Motor neuron (in vitro differentiated cells): Measurements from ENCODE around the gene MORF4L1. TPM values are rescaled to one million over a fixed set of nuclear protein-coding genes. Genes with fewer than 3 reads are reported as not detected.
"Not testable (repeated sequence)": the region's sequence is repeated elsewhere in the genome, so short reads cannot be mapped to it uniquely, and the experiment has no call there.

ENCODE experiments used
- ATAC-seq, 8 experiments: fragments of 200-7000 bp; cut with Tn5 transposase; replicated peaks in 6 of 8; 2 replicates each; pipeline ENCODE4 v1.8.0; 2021; ENCODE audit warnings: mild to moderate bottlenecking in 8 of 8, moderate library complexity in 8 of 8
- H3K27ac ChIP-seq, 2 donors: fragments of 250-450 bp; sonication (Bioruptor Pico); 2 replicates each; pipeline ENCODE4 v1.9.0; 2021; ENCODE audit warnings: antibody characterized with exemption in 2 of 2, mild to moderate bottlenecking in 2 of 2, moderate library complexity in 1 of 2
- H3K4me1 ChIP-seq, 2 donors: fragments of 250-450 bp; sonication (Bioruptor Pico); replicated peaks in 1 of 2; 2 replicates each; pipeline ENCODE4 v1.6.1; 2021; ENCODE audit warnings: antibody characterized with exemption in 2 of 2, mild to moderate bottlenecking in 2 of 2, moderate library complexity in 1 of 2
- H3K4me3 ChIP-seq, 5 donors: fragments of 250-450 bp; sonication (Bioruptor Pico); 2 replicates each; pipeline ENCODE4 v1.9.0; 2021; ENCODE audit warnings: antibody characterized with exemption in 5 of 5, mild to moderate bottlenecking in 5 of 5, moderate library complexity in 4 of 5
- WGBS, 10 experiments: fragments of 450-650 bp; shearing (Covaris generic); methylation state at CpG; one replicate each; pipeline ENCODE4 v1.0.0; 2022; 5-methylcytosine and 5-hydroxymethylcytosine counted together
- in situ Hi-C, 9 experiments: fragments of 400-800 bp; cut with MboI; loops; one replicate each; pipeline ENCODE4 v1.15.0; 2021; ENCODE audit warnings: low sequenced_read_pairs in 9 of 9, low pct_unique_long_range_greater_than_20kb in 2 of 9; ENCODE audit not compliant: unreplicated experiment in 9 of 9
- total RNA-seq, 8 experiments: library from RNA; unstranded; fragments of 300-600 nt; gene quantifications; 2 replicates each; pipeline versions ENCODE4 v1.2.3 to v1.2.4, GENCODE V29; 2022

Gene MORF4L1
- total RNA-seq, 8 experiments from 2014 or later = 249 to 703 (median 445) TPM

GRCh38 chr15:78868366-78868765 lies 4.3 kb upstream of the MORF4L1 start:
- Histone ChIP-seq H3K4me3 (no peak overlapping the region), H3K27ac (no peak overlapping the region), H3K4me1 (peaks cover 3 to 7% of the 10 kb centered on the region in 2 donors)
- in situ Hi-C loops = no loop called here
- no peak for ATAC-seq
- WGBS, 10 experiments = 57 to 100% (median 94%) methylated on average over 1 to 3 of the region's 3 CpGs; no CpG with 5 or more reads in 1 of the 10 experiments

DNA sequence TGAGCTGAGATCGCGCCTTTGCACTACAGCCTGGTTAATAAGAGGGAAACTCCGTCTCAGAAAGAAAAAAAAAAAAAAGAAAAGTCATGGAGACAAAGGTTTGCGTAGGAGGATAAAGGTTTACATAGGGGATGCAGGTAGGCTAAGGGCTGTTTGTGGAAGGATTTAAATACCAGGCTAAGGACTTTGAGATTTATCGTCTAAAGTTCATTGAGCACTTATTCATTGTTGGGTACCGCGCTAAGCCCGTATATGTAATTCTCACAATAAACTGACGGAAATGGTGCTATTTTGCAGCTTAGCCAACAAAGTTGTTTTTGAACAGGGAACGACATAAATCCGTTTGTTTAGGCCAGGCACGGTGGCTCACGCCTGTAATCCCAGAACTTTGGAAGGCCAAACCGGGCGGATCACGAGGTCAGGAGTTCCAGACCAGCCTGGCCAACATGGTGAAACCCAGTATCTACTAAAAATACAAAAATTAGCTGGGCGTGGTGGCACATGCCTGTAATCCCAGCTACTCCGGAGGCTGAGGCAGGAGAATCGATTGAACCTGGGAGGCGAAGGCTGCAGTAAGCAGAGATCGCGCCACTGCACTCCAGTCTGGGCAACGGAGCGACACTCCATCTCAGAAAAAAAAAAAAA lies 1.1 kb upstream of the MORF4L1 start:
- ATAC-seq, in situ Hi-C loops: not testable (repeated sequence)
- 59 to 94% (median 91%) methylated on average over 5 to 22 of the region's 24 CpGs for WGBS, 10 experiments
- Histone ChIP-seq H3K4me1 (peaks cover 3 to 12% of the 10 kb centered on the region in 2 donors), H3K27ac (peak overlapping the region; percentile 95 to 100), H3K4me3 (peak overlapping the region; percentile 90 to 98 (median 93))

GRCh38 chr15:78872972-78873792 lies 492 bp downstream of the MORF4L1 start:
- ATAC-seq = peak; percentile 67 to 84 (median 72)
- H3K4me1 ChIP-seq = peaks cover 15 to 26% of the 10 kb centered on the region in 2 donors
- in situ Hi-C loops = no loop called here
- H3K27ac ChIP-seq = peak overlapping the region; percentile 100
- H3K4me3 ChIP-seq = peak overlapping the region; percentile 90 to 98 (median 93)
- WGBS, 10 experiments = 0% methylated on average over 1 to 2 of the region's 75 CpGs; no CpG with 5 or more reads in 8 of the 10 experiments

- in situ Hi-C loops = no loop called here
- Histone ChIP-seq H3K4me1 (peaks cover 19 to 31% of the 10 kb centered on the region in 2 donors), H3K27ac (peak overlapping the region; percentile 100), H3K4me3 (peak overlapping the region; percentile 90 to 98 (median 93))
- WGBS, 10 experiments = 0 to 6% (median 2%) methylated on average over 8 to 37 of the region's 38 CpGs
- ATAC-seq = peak in 2 of 8 experiments; percentile 1 to 3
Measured at GRCh38 chr15:78873793-78874765, 1.4 kb downstream of the MORF4L1 start.

- H3K4me3 ChIP-seq = peak overlapping the region; percentile 90 to 98 (median 93)
- WGBS, 10 experiments = 27 to 95% (median 75%) methylated on average over 3 to 22 of the region's 22 CpGs
- no peak for ATAC-seq
- H3K27ac ChIP-seq = no peak overlapping the region
- in situ Hi-C loops = no loop called here
- H3K4me1 ChIP-seq = peaks cover 28 to 38% of the 10 kb centered on the region in 2 donors
Measured at GRCh38 chr15:78875107-78875914, 2.6 kb downstream of the MORF4L1 start.

GRCh38 chr15:78876954-78877353 lies 4.3 kb downstream of the MORF4L1 start:
- ATAC-seq = not testable (repeated sequence)
- WGBS, 10 experiments = 67 to 100% (median 89%) methylated on average over 1 to 10 of the region's 14 CpGs; no CpG with 5 or more reads in 1 of the 10 experiments

GRCh38 chr15:78878356-78878755 lies 5.7 kb downstream of the MORF4L1 start:
- 14 to 100% (median 80%) methylated on average over 1 of the region's 1 CpG; no CpG with 5 or more reads in 3 of the 10 experiments for WGBS, 10 experiments
- in situ Hi-C loops = no loop called here
- H3K27ac ChIP-seq = no peak overlapping the region
- no peak overlapping the region for H3K4me3 ChIP-seq
- ATAC-seq = no peak
- peaks cover 29 to 33% of the 10 kb centered on the region in 2 donors for H3K4me1 ChIP-seq

More at GRCh38 chr15:78876954-78877353, 4.3 kb downstream of the MORF4L1 start:
- H3K27ac ChIP-seq, H3K4me3 ChIP-seq, in situ Hi-C loops: not testable (repeated sequence)
- peaks cover 30 to 35% of the 10 kb centered on the region in 2 donors for H3K4me1 ChIP-seq

GRCh38 chr15:78879517-78880241 lies 7.0 kb downstream of the MORF4L1 start:
- no peak overlapping the region for H3K4me3 ChIP-seq
- ATAC-seq = peak in 1 of 8 experiments; percentile 5
- H3K27ac ChIP-seq = no peak overlapping the region
- WGBS, 10 experiments = 17 to 84% (median 63%) methylated on average over 1 to 6 of the region's 6 CpGs; no CpG with 5 or more reads in 2 of the 10 experiments
- peaks cover 29 to 33% of the 10 kb centered on the region in 2 donors for H3K4me1 ChIP-seq
- in situ Hi-C loops = no loop called here

GRCh38 chr15:78880242-78880533 lies 7.5 kb downstream of the MORF4L1 start:
- in situ Hi-C loops = no loop called here
- ATAC-seq = no peak

DNA sequence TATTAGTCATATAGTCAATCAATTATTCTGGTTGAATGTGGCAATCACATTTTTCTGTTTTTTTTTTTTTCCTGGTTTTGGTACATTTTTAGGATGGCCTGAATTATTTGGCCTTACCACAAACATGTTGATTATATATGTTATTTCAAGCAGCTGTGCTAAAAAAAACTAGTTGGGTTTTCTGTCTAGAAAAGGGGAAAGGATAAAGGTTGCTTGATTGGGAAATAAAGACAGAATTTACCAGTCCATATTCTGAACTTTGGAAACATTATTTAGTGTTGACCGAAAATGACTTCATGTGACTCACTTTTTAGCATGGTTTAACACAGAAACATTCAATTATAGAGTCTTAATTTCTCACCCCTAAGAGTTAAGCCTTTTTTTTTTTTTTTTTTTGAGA lies 8.1 kb downstream of the MORF4L1 start:
- in situ Hi-C loops = no loop called here
- Histone ChIP-seq H3K4me1 (peaks cover 29 to 33% of the 10 kb centered on the region in 2 donors), H3K4me3 (no peak overlapping the region), H3K27ac (no peak overlapping the region)
- WGBS, 10 experiments = 20 to 100% (median 85%) methylated on average over 1 of the region's 1 CpG; no CpG with 5 or more reads in 2 of the 10 experiments
- ATAC-seq = no peak

More at GRCh38 chr15:78880242-78880533, 7.5 kb downstream of the MORF4L1 start:
- Histone ChIP-seq H3K27ac (no peak overlapping the region), H3K4me3 (no peak overlapping the region), H3K4me1 (peaks cover 29 to 33% of the 10 kb centered on the region in 2 donors)

DNA sequence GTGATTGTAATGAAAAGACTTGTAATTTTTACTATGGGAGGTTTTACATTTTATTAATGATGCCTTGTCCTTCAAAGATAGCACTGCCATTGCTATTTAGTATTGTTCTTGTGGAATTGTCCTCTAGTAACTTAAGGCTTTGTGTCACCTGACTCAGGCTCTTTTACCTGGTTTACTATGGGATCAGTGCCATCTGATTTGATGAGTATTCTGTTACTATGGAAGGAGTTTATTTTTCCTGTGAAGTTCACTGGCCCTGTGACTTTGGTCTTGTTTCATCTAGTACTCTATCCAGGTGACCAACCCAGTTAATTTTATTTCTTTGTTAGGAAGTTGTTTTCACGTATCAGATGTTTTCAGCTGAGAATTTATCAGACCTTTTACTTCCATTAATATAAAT lies 9.0 kb downstream of the MORF4L1 start:
- WGBS, 10 experiments = 83 to 100% (median 100%) methylated on average over 1 of the region's 1 CpG; no CpG with 5 or more reads in 3 of the 10 experiments
- in situ Hi-C loops = no loop called here
- ATAC-seq = no peak

More for the DNA sequence above, 9.0 kb downstream of the MORF4L1 start:
- peaks cover 28 to 29% of the 10 kb centered on the region in 2 donors for H3K4me1 ChIP-seq
- no peak overlapping the region for H3K4me3 ChIP-seq
- H3K27ac ChIP-seq = no peak overlapping the region
